Limb (tissue), 2 donors: ENCODE results near the gene CISD1.

Source experiments
- DNase-seq, 2 donors: peaks; one replicate each; pipeline ENCODE4 v3.0.0-alpha.2; 2016; ENCODE audit errors: extremely low spot score in 2 of 2

Gene CISD1

GRCh38 chr10:58265249-58265648 is 3.7 kb upstream of the CISD1 start:
- no peak for DNase-seq

- no peak for DNase-seq
These were observed 2.7 kb upstream of the CISD1 start for GRCh38 chr10:58266003-58266825.

DNA sequence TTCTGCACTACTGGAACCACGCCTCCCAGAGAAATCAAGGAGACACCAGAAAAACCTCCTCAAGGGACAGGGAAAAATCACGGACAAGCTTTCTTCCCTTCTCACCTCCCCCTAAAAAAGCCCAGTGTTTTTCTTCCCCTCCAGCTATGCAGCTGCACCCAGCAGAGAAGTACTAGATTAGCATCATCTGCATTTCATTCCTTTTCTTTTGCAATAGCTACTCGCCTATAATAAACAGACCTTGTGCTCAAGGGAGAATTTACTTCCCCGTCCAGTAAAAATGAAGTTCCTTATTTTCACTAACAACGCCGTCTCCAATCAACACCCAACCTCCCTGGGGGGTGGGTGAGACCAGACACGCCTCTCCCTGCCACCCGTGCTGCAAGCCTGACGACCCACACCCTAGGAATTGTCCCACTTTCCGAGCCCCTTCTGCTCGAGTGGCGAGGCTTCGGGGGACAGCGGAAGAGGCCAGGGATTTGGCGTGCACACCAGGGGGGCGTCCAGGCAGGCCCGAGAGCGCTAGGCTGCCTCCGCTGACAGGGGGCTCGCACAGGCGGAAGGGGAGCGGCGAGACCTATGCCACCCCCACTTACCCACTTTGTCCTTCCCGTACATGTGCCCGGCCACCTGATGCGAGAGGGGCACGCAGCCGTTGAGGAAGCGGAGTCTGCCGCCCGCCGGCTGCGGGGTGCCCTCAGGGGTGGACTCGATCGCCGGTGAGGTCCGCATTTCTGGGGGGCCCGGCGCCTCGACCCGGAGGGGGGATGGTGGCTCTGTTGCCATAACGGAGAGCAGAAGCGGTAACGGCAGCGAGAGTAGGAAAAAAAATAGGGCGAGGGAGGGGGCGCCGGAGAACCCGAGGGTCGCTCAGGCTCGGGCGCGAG is 1.9 kb upstream of the CISD1 start:
- peak; percentile 50 to 74 for DNase-seq

- peak; percentile 87 to 94 for DNase-seq
These were observed 1.1 kb upstream of the CISD1 start, which contains the start of gene IPMK for GRCh38 chr10:58267713-58268453. TSS of gene IPMK (minus strand) at chr10:58267894. CDS start at chr10:58267611, 283 bp downstream.

DNA sequence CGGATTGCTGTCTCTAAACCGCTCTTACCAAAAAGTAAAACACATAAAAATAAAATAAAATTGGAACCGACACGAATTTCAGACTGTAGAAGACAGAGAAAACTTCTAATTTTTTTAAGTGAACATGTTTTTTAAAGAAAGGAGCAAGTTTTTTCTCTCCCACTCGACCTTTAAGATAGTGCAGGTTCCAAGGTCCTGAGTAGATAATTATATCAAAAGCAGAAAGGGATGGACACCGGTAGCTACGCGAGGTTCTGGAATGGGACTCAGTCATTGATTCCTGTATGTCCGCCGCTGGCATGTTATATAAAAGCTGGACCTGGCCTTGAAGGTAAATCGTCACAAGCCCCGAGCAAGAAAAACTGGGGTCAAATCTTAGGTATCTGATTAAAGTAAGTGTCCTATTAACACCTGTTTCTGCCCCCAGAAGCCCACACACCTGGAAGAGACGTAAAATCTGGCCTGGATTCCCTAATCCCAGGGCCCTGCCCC is 462 bp upstream of the CISD1 start:
- no peak for DNase-seq

GRCh38 chr10:58269782-58270290 is 874 bp downstream of the CISD1 start:
- no peak for DNase-seq

GRCh38 chr10:58275261-58275660 is 6.3 kb downstream of the CISD1 start:
- no peak for DNase-seq

DNA sequence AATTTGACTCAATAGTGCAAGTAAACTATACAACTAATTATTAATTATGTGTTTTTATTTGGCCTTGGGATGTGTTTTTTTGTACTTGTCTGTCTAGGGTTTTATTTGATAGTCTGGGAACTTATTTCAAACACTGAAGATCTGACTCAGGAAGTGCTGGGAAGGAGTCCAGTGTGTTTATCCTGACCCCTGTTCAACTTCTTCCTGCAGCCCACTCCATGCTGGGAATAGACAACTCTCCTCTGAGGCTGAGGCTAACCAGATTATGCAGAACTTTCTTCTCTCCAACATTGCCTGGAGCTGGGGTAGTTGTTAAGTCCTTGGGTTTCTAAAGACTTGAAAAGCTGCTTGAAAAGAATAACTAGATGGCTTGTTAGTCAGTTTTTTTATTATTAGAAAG is 6.9 kb downstream of the CISD1 start:
- no peak for DNase-seq

GRCh38 chr10:58278274-58278961 is 9.5 kb downstream of the CISD1 start:
- no peak for DNase-seq

DNA sequence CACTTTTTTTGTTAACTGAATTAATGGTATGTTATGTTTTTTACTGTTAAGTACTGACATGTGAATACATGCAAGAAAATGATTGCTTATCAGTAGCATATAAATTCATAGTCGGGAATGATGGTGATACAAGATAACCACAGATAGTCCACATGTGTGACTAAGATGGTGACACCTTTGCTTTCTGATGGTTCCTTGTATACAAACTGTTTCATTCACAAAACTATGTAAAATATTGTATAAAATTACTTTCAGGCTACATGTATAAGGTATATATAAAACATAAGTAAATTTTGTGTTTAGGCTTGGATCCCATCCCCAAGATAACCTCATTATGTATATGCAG is 10.0 kb downstream of the CISD1 start:
- DNase-seq: no peak

- no peak for DNase-seq
These were observed 11.5 kb downstream of the CISD1 start for GRCh38 chr10:58280477-58280876.

DNA sequence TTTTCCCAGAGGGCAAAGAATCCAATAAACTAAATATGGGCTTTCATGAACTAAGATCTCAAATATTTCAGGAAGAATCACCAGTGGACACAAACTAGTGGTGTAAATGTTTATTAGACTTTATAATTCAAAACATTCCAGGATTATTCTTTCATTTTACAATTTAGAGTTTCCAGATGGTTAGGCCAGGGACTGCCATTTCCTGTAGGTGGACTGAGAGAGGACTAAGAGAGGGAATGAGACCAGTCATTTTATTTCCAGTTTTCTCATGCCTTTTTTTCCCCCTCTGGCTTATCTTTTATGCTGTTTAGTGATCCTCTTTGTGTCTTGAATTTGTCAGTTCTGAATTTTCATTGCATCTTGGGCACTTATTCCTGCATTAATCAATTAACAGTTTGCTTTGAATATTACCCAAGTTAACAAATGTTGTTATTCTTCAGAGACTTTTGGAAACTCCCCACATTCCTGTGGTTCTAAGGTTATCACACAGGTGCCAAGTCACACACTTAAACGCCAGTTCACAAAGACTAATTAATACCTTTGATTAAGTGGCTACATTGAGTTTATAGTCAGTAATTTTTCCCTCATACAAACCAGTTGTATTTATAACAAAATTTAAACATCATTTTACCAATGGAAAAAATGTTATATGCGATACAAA is 12.3 kb downstream of the CISD1 start:
- DNase-seq: no peak

DNA sequence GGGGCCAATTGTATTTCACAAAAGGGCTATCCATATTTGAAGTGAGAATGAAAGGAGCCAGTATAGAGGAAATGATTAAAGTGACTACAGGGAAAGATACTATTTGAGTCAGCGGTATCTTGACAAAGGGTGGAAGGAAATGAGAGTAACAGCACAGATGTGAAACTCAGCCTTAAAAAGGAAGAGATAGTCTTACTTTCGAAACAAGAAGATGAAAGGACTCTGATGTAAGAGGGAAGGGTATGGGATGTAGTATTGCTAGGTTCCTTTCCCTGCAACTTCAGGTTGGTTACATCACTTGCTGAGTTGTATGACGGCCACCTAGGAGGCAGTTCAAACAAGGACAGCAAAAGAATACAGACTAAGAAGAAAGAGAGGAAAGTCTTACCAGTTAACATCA is 13.7 kb downstream of the CISD1 start:
- DNase-seq: no peak

GRCh38 chr10:58291538-58292174 is 22.7 kb downstream of the CISD1 start:
- peak in 1 of 2 donors; percentile 70 for DNase-seq

DNA sequence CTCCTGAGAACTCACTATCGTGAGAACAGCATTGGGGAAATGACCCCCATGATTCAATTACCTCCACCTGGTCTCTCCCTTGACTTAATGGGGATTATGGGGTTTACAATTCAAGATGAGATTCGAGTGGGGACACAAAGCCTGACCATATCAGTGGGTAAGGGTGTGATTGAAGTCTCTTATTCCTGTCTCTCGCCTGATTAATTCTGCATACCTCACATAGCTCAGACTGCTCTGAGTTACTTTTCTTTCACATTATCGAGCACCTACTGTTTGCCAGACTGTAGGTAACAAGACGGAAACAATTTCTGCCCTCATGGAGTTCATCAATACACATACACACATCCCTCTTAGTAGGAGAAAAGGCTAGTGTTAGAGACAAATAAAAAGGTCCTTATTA is 25.0 kb downstream of the CISD1 start:
- DNase-seq: no peak

DNA sequence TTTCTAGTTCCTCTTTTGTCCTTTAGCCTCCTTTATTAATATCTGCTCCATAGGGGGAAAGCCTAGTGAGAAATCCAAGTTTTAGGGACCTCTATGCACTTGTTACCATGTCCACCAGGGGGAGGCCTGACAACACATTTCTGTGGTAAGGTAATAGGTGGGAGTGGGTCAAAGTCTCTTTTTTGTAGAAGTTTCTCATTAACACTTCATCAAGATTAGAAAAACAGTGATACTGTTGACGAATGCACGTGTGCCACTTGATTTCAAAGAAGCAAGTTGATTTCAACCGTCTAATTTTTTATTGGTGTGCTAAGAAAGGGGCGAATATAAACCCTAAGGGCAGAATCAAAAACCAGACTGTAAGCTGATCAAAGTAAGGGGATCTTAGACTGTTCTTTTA is 30.6 kb downstream of the CISD1 start:
- peak; percentile 17 to 44 for DNase-seq

DNA sequence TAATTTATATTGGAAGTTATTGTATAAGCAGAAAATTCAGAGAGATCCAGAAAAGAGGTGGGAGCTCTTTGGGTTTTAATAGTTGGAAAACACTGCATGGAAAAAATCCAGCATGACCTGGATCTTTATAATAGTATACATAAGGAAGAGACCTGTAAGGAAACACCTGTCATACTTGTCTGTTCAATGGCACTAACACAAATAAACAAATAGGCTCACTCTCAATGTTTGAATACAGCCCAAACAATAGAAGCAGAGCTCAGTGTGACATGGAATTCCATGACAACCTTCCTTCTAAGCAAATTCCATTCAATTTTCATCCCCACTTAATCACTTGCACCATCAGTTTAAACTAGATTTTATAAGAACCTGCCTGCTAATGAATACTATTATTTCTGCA is 31.7 kb downstream of the CISD1 start:
- no peak for DNase-seq

DNA sequence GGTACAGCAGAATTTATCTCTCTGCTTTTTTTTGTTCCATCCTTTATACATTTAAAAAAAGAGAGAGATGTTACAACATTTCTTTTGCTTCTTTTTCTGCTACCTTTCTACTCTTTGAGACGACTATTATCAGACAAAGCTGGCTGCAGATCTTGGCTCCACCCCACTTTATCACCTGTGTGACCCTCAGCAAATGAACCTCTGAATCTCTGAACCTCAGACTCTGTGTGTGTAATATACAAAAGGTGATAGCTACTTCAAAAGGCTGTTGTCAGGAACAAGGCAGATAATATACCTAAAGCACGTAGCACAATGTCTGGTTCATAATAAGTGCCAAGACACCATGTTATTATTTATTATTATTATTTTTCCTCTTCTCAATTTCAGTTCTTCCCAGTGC is 33.3 kb downstream of the CISD1 start:
- DNase-seq: no peak

DNA sequence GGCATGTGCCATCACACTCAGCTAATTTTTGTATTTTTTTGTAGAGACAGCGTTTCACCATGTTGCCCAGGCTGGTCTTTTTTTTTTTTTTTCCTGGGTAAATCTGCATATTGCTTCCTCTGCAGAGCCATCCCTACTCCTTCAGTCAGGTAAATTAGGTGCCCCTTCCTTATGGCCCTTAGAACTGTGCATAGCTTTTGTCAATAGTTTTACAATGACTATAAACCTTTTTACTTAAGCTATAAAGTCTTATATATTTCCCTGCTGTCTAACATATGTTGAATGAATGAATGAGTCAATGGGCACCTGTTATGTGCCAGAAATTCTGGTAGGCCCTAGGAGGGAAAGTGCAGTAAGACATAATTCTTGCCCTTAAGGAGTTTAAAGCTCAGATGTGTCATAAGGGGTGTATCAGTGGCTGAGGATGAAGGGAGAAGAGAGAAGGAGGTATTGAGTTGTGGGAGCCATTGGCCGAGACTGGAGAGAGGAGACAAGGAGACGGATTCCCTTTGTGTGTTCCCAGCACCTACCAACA is 35.2 kb downstream of the CISD1 start:
- no peak for DNase-seq

DNA sequence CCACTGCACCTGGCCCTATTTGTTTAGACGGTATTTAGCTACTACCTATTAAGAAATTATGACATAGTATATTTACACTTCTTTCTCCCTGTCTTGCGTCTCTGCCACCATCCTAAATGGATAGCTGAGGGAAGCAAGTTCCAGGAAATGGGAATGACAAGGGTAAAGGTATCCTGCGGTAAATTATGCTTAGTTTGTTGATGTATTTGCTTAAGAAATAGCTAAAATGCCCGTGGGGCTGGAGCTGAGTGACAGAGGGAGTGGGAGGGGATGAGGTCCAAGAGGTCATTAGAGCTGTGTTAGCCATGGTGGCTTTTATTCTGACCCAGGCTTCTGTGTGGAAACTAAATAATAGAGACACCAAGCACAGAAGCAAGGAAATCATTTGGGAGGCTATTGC is 36.9 kb downstream of the CISD1 start:
- no peak for DNase-seq
